AG09319 (cell line): ENCODE results near the gene NBPF3.
"Not testable (repeated sequence)": the region's sequence is repeated elsewhere in the genome, so short reads cannot be mapped to it uniquely, and the experiment has no call there.

Experiments
- DNase-seq: peaks from one replicate; pipeline ENCODE4 v3.0.0-alpha.2; 2010; ENCODE audit warnings: low read depth; ENCODE audit errors: extremely low read depth
- CTCF ChIP-seq: IDR thresholded peaks from 2 replicates; pipeline ENCODE4 v1.5.1; 2011; ENCODE audit warnings: low read depth, mild to moderate bottlenecking, inconsistent platforms, low read length, moderate library complexity

NBPF3 gene

GRCh38 chr1:21439721-21440629 lies at the start of gene NBPF3:
Gene NBPF3 (plus strand): TSS chr1:21440137. CDS start chr1:21445087, 4,950 bp downstream.
- no peak for TF ChIP-seq CTCF
- DNase-seq, result peak; percentile 60

GRCh38 chr1:21391497-21391896 lies 48.4 kb upstream of the NBPF3 start:
- no peak for TF ChIP-seq CTCF
- no peak for DNase-seq

- TF ChIP-seq CTCF, result no peak
- DNase-seq, result no peak
Observed at GRCh38 chr1:21392587-21393263, 47.2 kb upstream of the NBPF3 start.

- DNase-seq, result no peak
- no peak for TF ChIP-seq CTCF
Observed at GRCh38 chr1:21396516-21396915, 43.4 kb upstream of the NBPF3 start.

GRCh38 chr1:21397813-21398188 lies 42.1 kb upstream of the NBPF3 start:
- DNase-seq, result no peak
- no peak for TF ChIP-seq CTCF

- DNase-seq, result not testable (repeated sequence)
Observed at GRCh38 chr1:21401726-21402346, 38.1 kb upstream of the NBPF3 start.

GRCh38 chr1:21406659-21407058 lies 33.3 kb upstream of the NBPF3 start:
- DNase-seq, result no peak
- no peak for TF ChIP-seq CTCF

GRCh38 chr1:21409897-21410296 lies 30.0 kb upstream of the NBPF3 start:
- DNase-seq, result not testable (repeated sequence)
